Heart right ventricle (tissue), 16 donors: ENCODE measurements around the gene ITPR3. TPM values are rescaled to one million over a fixed set of nuclear protein-coding genes. Genes with fewer than 3 reads are reported as not detected.

ENCODE experiments used
- ATAC-seq, 8 donors: fragments of 200-7000 bp; cut with Tn5 transposase; one replicate each; pipeline ENCODE4 v1.9.1; 2020; ENCODE audit warnings: mild to moderate bottlenecking in 8 of 8, moderate library complexity in 8 of 8, moderate number of reproducible peaks in 1 of 8
- DNase-seq, 2 donors: peaks; one replicate each; pipeline ENCODE4 v3.0.0-alpha.2; 2020
- H3K27ac ChIP-seq, 10 donors: fragments of 200-600 bp; sonication (generic) in 2 of 10; one replicate each; pipeline versions ENCODE4 v1.5.0 to v1.8.0; 2020 to 2022; ENCODE audit warnings: mild to moderate bottlenecking in 3 of 10
- H3K27me3 ChIP-seq, 7 donors: fragments of 200-600 bp; one replicate each; pipeline ENCODE4 v1.8.0; 2021 to 2022; ENCODE audit warnings: mild to moderate bottlenecking in 2 of 7
- H3K36me3 ChIP-seq, 9 donors: fragments of 200-600 bp; sonication (generic) in 1 of 9; one replicate each; pipeline versions ENCODE4 v1.5.0 to v1.8.0; 2020 to 2022; ENCODE audit warnings: mild to moderate bottlenecking in 2 of 9
- H3K4me1 ChIP-seq, 9 donors: fragments of 200-600 bp; sonication (generic) in 1 of 9; one replicate each; pipeline versions ENCODE4 v1.5.0 to v1.8.0; 2020 to 2022; ENCODE audit warnings: mild to moderate bottlenecking in 4 of 9
- H3K4me3 ChIP-seq, 10 donors: fragments of 200-600 bp; sonication (generic) in 2 of 10; one replicate each; pipeline versions ENCODE4 v1.5.0 to v1.8.0; 2020 to 2022; ENCODE audit warnings: mild to moderate bottlenecking in 7 of 10, moderate library complexity in 2 of 10
- H3K9me3 ChIP-seq, 11 donors: fragments of 200-600 bp in 10 of 11; sonication (generic) in 2 of 11; one replicate each; pipeline versions ENCODE4 v1.5.0 to v1.8.0; 2013 to 2022; ENCODE audit warnings: mild to moderate bottlenecking in 2 of 11, control low read depth in 1 of 11, moderate library complexity in 1 of 11
- WGBS, 2 donors: extraction: QIAGEN DNeasy Blood & Tissue Kit; methylation state at CpG; one replicate each; pipeline ENCODE4 v1.1.7; 2013; ENCODE audit warnings: inconsistent platforms in 1 of 2; 5-methylcytosine and 5-hydroxymethylcytosine counted together
- intact Hi-C, 10 donors: fragments of 100-400 bp; cut with DNase I; formaldehyde crosslinking; loops; one replicate each; pipeline versions ENCODE4 v1.11.1 to v1.14.2; 2022
- polyA plus RNA-seq, 2 donors: library from polyadenylated mRNA; stranded (reverse); fragments of 200-250 nt; gene quantifications; one replicate each; pipeline ENCODE4 v1.2.3, GENCODE V29; 2013
- total RNA-seq, 10 donors: library from RNA; stranded (reverse); fragmentation: NEBNext Ultra II Directional in 3 of 10; extraction: Animal tissue kit (Norgen Biotek cat#: 25700) in 3 of 10; gene quantifications; one replicate each; pipeline versions ENCODE4 v1.2.1 to v1.2.4, GENCODE V29; 2021 to 2023
- TF ChIP-seq, protein P1 (sequence below), 9 donors: fragments of 200-600 bp; sonication (generic) in 2 of 9; IDR thresholded peaks; one replicate each; pipeline versions ENCODE4 v1.5.0 to v1.8.0; 2021 to 2022; ENCODE audit warnings: antibody characterized with exemption in 9 of 9, mild to moderate bottlenecking in 5 of 9, moderate library complexity in 1 of 9
- donor health status: Arrhythmogenic right ventricular cardiomyopathy.
- donor health status: ischemic (EF 13 %, LVEDD 7.1; RV severe dilation, severe dysfunction).
- donor health status: healthy with polysubstance abuse.
- donor health status: DM: no; HTN: yes; CAD: no.
- donor health status: DM: no; HTN: no; CAD: no.
- donor health status: ischemic (EF 25% LVEDD 6.9; RV normal size, moderate dysfunction).
- donor health status: ischemic (EF 25% LVEDD 5.7; RV mildly dilated, moderate dysfunction).
- donor health status: healthy.
- donor health status: DM: yes; HTN: yes; CAD: no.
- donor health status: Ischemic cardiomyopathy.
- donor health status: ischemic (EF 35%, LVEDD 5.7; RV mildly dilated, moderate dysfunction).
- donor health status: nonischemic (EF 11% LVEDD 7.7; RV severe dilation, severe dysfunction).
- donor health status: DM: yes; HTN: yes; CAD: no.
- donor health status: PGD.
- donor health status: ischemic (EF 29% LVEDD 5.4; RV normal size, mild dysfunction).
- donor health status: nonischemic (EF 23%, LVEDD 6.1; RV moderate dilation, normal function).

Gene ITPR3
- total and polyA plus RNA-seq, 12 donors = 3.2 to 16.7 (median 6.0) TPM

DNA sequence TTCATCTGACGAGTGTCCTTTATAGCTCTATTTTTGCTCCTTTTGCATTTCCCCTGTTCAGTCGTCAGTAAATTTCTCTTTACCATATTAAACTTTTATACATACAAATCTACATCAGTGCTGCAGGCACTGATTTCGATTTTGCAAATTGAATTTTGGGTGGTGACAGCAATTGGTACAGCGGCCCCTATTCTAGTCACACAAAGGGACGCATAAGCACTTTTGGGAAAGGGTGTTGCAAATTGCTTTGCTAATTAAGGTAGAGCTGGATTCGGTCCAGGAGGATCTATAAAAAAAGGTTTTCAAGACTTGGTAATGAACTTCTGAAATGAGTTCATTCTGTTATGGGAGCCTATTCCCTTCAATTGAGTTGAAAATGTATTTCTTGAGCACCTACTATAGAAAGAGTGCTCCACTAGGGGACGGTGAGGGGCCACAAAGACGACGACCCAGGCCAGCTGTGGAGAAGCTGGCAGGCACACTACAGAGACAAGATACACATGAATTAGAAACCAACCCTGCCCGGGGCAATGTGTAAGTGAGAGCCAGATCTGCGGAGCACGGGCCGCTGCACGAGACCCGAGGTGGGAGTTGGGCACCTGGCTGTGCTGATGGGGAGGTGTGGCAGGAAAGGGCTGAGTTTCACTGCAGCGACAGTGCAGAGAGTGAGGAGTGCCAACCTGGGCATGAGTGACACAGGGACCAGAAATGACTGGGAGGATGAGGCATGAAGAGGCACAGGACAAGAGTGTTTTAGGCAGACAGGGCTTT, 85.0 kb downstream of the ITPR3 start:
- intact Hi-C loops = loop anchor here in 1 of 10 donors (10.0 kb wide), 1 partner anchor 121 kb away; the partner anchor contains the start of gene BAK1
- no peaks in the 10 kb centered on the region for H3K27me3 ChIP-seq

DNA sequence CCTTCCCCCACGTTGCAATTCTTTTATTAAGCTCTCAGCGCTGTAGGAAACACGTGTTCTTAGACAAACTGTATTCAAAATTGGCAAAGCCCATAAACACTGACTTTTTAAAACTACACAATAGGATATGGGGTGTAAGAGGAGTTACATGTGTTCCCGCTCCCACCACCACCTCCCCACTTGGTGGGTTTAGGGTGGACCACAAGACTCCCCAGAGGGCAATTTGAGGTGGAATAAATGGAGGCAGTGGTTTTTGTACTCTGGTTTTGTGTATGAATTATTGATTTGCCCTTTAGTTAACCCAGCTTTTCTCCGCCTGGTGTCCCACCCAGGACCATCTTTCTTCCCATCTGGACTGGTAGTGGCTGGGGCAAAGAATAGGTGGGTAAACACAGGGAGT, 86.6 kb downstream of the ITPR3 start:
- ATAC-seq (no peak), DNase-seq (no peak)
- H3K27ac ChIP-seq = peak overlapping the region in 4 of 10 donors; percentile 82 to 95 (median 92)
- H3K36me3 ChIP-seq = peaks cover 0 to 43% (median 0%) of the 10 kb centered on the region in 9 donors
- intact Hi-C loops = loop anchor here in 1 of 10 donors (10.0 kb wide), 1 partner anchor 123 kb away; the partner anchor contains the start of gene BAK1
- no peak overlapping the region for H3K4me3 ChIP-seq
- peaks cover 6 to 48% (median 33%) of the 10 kb centered on the region in 9 donors for H3K4me1 ChIP-seq
- 88 to 94% methylated on average over 5 of the region's 5 CpGs for WGBS, 2 donors
- no peaks in the 10 kb centered on the region for H3K9me3 ChIP-seq
- TF ChIP-seq, protein P1, sequence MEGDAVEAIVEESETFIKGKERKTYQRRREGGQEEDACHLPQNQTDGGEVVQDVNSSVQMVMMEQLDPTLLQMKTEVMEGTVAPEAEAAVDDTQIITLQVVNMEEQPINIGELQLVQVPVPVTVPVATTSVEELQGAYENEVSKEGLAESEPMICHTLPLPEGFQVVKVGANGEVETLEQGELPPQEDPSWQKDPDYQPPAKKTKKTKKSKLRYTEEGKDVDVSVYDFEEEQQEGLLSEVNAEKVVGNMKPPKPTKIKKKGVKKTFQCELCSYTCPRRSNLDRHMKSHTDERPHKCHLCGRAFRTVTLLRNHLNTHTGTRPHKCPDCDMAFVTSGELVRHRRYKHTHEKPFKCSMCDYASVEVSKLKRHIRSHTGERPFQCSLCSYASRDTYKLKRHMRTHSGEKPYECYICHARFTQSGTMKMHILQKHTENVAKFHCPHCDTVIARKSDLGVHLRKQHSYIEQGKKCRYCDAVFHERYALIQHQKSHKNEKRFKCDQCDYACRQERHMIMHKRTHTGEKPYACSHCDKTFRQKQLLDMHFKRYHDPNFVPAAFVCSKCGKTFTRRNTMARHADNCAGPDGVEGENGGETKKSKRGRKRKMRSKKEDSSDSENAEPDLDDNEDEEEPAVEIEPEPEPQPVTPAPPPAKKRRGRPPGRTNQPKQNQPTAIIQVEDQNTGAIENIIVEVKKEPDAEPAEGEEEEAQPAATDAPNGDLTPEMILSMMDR (IDR thresholded peaks at IDR 0.05) = no peak
- no peaks in the 10 kb centered on the region for H3K27me3 ChIP-seq

More for the DNA sequence above, 85.0 kb downstream of the ITPR3 start:
- Histone ChIP-seq H3K4me3 (no peak overlapping the region), H3K27ac (no peak overlapping the region), H3K4me1 (peaks cover 6 to 50% (median 28%) of the 10 kb centered on the region in 9 donors), H3K9me3 (no peaks in the 10 kb centered on the region), H3K36me3 (peaks cover 0 to 43% (median 0%) of the 10 kb centered on the region in 9 donors)
- TF ChIP-seq, protein P1 (IDR thresholded peaks at IDR 0.05) = no peak
- 77 to 85% methylated on average over 16 of the region's 16 CpGs for WGBS, 2 donors
- ATAC-seq (no peak), DNase-seq (no peak)

DNA sequence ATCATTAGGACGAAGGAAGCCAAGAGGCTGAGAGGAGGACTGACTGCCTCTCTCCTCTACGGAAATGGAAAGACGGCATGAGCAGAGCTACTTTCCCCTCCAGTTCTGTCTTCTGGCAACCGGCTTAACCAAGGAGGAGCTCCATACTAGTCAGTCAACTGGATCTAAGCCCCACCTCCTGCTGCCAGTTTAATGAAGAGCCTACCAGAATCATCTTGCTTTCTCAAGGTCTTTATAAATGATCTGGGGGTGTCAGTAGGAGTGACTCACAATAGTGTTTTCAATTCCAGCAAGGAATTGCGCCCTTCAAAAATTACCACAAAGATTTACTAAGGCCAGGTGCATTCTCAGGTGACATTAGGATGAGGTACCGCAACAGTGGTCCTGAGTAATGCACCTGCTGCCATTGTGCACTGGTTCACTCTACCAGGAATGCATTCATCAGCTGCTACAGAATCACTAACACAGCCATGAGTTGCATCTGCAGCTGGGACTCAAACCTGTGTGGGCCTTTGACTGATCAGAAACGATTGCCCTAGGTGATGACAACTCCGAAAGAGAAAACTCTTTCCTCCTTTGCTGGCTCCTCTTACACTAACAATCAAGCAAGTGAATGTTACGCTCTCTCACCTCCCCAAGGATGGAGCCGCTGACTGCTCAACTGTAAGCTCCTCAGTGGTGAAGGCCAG, 87.5 kb downstream of the ITPR3 start:
- intact Hi-C loops = loop anchor here in 1 of 10 donors (10.0 kb wide), 1 partner anchor 124 kb away; the partner anchor contains the start of gene BAK1
- Histone ChIP-seq H3K4me1 (peaks cover 6 to 48% (median 33%) of the 10 kb centered on the region in 9 donors), H3K27me3 (no peaks in the 10 kb centered on the region), H3K36me3 (peaks cover 0 to 39% (median 0%) of the 10 kb centered on the region in 9 donors), H3K27ac (peak overlapping the region in 8 of 10 donors; percentile 66 to 95 (median 91)), H3K9me3 (no peaks in the 10 kb centered on the region), H3K4me3 (no peak overlapping the region)
- DNase-seq = no peak
- WGBS, 2 donors = 86 to 87% methylated on average over 10 of the region's 10 CpGs
- no peak for ATAC-seq
- TF ChIP-seq, protein P1 (IDR thresholded peaks at IDR 0.05) = no peak

DNA sequence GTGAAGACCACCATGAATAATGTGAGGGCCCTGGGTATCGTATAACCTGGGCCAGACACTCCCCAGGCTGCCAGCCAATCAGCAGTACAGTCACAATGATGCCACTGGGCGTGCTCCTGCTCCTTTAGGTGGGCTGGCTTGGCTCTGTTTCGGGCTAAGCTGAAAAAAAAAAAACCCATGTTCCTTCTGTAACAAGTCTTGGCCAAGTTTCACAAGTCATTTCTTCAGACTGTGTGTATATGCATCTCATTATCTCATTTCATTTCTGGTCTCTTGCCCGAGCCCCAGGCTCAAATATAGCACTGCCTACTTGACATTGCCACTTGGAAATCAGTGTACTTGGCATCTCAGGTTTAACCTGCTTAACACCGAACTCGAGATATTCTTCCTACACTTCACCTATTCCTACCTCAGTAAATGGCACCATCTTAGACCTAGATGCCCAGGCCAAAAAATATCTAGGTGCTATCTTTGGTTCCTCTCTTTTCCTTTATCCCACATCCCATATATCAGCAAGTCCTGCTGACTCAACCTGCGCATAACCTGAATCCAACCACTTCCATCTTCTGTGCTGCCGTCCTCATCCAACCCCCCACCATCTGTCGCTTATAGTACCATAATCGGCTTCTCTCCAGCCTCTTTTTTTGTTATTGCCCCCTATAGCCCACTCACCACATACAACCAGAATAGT, 88.6 kb downstream of the ITPR3 start:
- TF ChIP-seq, protein P1 (IDR thresholded peaks at IDR 0.05) = no peak
- H3K36me3 ChIP-seq = peaks cover 0 to 30% (median 0%) of the 10 kb centered on the region in 9 donors
- no peak overlapping the region for H3K4me3 ChIP-seq
- no peaks in the 10 kb centered on the region for H3K9me3 ChIP-seq
- peak overlapping the region; percentile 38 to 95 (median 86) for H3K27ac ChIP-seq
- ATAC-seq (peak in 4 of 8 donors; percentile 10 to 36 (median 30)), DNase-seq (no peak)
- intact Hi-C loops = loop anchor here in 6 of 10 donors (2.0 to 10.0 kb wide), 4 partner anchors 48 to 125 kb away; partner anchors contain the start of gene BAK1 (in 1 of the 6)
- peaks cover 6 to 48% (median 33%) of the 10 kb centered on the region in 9 donors for H3K4me1 ChIP-seq
- 65 to 75% methylated on average over 10 of the region's 10 CpGs for WGBS, 2 donors
- H3K27me3 ChIP-seq = no peaks in the 10 kb centered on the region
